Thymus (tissue), 11 donors: Measurements from ENCODE around the gene MAP1LC3B2. TPM values are rescaled to one million over a fixed set of nuclear protein-coding genes. Genes with fewer than 3 reads are reported as not detected.
"Not testable (repeated sequence)": the region's sequence is repeated elsewhere in the genome, so short reads cannot be mapped to it uniquely, and the experiment has no call there.

Source experiments
- DNase-seq, 9 donors: peaks; one replicate each; pipeline ENCODE4 v3.0.0-alpha.2; 2013; ENCODE audit warnings: low spot score in 9 of 9, low read depth in 6 of 9, missing footprints in 1 of 9
- H3K27ac ChIP-seq, 2 donors: one replicate each; pipeline ENCODE4 v1.5.1; 2013; ENCODE audit warnings: control low read depth in 1 of 2, low read depth in 1 of 2, low read length in 1 of 2, mild to moderate bottlenecking in 1 of 2, moderate library complexity in 1 of 2
- H3K27me3 ChIP-seq, 2 donors: one replicate each; pipeline ENCODE4 v1.5.1; 2013; ENCODE audit warnings: low read length in 1 of 2; ENCODE audit not compliant: control insufficient read depth in 2 of 2, insufficient read depth in 1 of 2
- H3K36me3 ChIP-seq, 2 donors: one replicate each; pipeline ENCODE4 v1.5.1; 2013; ENCODE audit warnings: low read length in 1 of 2, mild to moderate bottlenecking in 1 of 2, moderate library complexity in 1 of 2; ENCODE audit not compliant: control insufficient read depth in 2 of 2, insufficient read depth in 2 of 2
- H3K4me1 ChIP-seq, 2 donors: one replicate each; pipeline ENCODE4 v1.5.1; 2013; ENCODE audit warnings: low read length in 2 of 2; ENCODE audit not compliant: control insufficient read depth in 2 of 2, insufficient read depth in 2 of 2
- H3K4me3 ChIP-seq, 2 donors: one replicate each; pipeline ENCODE4 v1.5.1; 2013; ENCODE audit warnings: low read length in 2 of 2, control low read depth in 1 of 2, mild to moderate bottlenecking in 1 of 2
- H3K9me3 ChIP-seq, 2 donors: one replicate each; pipeline ENCODE4 v1.5.1; 2013; ENCODE audit warnings: low read length in 1 of 2, mild to moderate bottlenecking in 1 of 2; ENCODE audit not compliant: control insufficient read depth in 2 of 2, insufficient read depth in 1 of 2
- WGBS: extraction: QIAGEN DNeasy Blood & Tissue Kit; methylation state at CpG from one replicate; pipeline ENCODE4 v1.1.7; 2013; 5-methylcytosine and 5-hydroxymethylcytosine counted together
- polyA plus RNA-seq: library from polyadenylated mRNA; stranded (reverse); fragments of 200-250 nt; gene quantifications from one replicate; pipeline ENCODE4 v1.2.3, GENCODE V29; 2013
- total RNA-seq: library from RNA; stranded (reverse); fragments of 120-200 nt; gene quantifications from one replicate; pipeline ENCODE4 v1.2.4, GENCODE V29; 2013
- donor health status: healthy.

The MAP1LC3B2 gene
- total and polyA plus RNA-seq, 2 donors, result 2.0 to 6.5 TPM

DNA sequence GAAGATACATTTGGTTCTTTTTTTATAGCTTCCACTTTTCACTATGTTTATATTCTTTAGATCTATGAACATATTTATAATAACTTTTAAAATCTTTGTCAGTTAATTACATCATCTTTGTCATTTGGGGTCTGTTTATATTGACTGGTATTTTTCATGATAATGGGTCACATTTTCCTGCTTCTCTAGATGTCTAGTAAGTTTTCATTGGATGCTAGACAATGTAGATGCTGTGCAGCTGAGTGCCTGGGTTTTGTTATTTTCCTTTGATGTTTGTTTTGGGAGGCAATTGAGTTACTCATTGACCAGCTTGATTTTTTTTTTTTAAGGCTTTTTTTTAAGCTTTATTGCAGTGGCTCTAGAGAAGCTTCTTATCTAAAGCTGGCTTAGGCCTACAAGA is 4.9 kb downstream of the MAP1LC3B2 start:
- H3K27me3 ChIP-seq, result no peaks in the 10 kb centered on the region
- H3K36me3 ChIP-seq, result no peaks in the 10 kb centered on the region
- peaks cover 0 to 9% of the 10 kb centered on the region in 2 donors for H3K9me3 ChIP-seq
- peaks cover 7 to 27% of the 10 kb centered on the region in 2 donors for H3K4me1 ChIP-seq
- no peak overlapping the region for H3K27ac ChIP-seq
- no peak for DNase-seq
- no peak overlapping the region for H3K4me3 ChIP-seq

DNA sequence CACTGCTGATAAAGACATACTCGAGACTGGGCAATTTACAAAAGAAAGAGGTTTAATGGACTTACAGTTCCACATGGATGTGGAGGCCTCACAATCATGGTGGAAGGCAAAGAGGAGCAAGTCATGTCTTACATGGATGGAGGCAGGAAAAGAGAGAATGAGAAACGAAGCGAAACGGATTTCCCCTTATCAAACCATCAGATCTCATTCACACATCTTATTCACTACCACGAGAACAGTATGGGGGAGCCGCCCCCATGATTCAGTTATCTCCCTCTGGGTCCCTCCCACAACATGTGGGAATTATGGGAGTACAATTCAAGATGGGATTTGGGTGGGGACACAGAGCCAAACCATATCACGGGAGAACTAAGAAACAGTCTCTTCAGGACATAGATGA is 6.0 kb downstream of the MAP1LC3B2 start:
- H3K36me3 ChIP-seq, DNase-seq, H3K27me3 ChIP-seq, H3K27ac ChIP-seq, H3K4me3 ChIP-seq, H3K9me3 ChIP-seq: not testable (repeated sequence)
- WGBS, result 96% methylated on average over 7 of the region's 7 CpGs
- peaks cover 6 to 15% of the 10 kb centered on the region in 2 donors for H3K4me1 ChIP-seq

DNA sequence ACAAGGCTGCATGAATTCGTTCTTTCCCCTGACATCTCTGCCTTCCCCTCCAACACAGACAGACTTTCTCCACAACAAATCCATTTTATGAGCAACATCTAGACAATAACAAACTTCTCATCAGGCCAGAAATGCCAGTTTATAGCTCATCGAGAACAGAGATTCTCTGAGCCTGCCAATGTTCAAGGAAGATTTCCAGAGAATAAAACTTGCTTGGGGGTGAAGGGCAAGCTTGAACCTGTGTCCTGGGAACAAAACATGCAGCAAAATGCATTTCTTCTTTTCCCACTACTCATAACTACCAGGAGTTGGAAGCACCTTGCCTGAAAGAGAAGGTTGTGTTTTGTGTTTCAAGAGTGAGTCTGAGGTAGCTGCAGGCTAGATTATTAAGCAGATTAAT is 6.8 kb downstream of the MAP1LC3B2 start:
- no peak overlapping the region for H3K27ac ChIP-seq
- H3K4me3 ChIP-seq, result no peak overlapping the region
- WGBS, result over 99% methylated on average over 2 of the region's 2 CpGs
- H3K36me3 ChIP-seq, result no peaks in the 10 kb centered on the region
- peaks cover 0 to 8% of the 10 kb centered on the region in 2 donors for H3K4me1 ChIP-seq
- no peak for DNase-seq
- H3K27me3 ChIP-seq, result no peaks in the 10 kb centered on the region
- H3K9me3 ChIP-seq, result peaks cover 0 to 9% of the 10 kb centered on the region in 2 donors

DNA sequence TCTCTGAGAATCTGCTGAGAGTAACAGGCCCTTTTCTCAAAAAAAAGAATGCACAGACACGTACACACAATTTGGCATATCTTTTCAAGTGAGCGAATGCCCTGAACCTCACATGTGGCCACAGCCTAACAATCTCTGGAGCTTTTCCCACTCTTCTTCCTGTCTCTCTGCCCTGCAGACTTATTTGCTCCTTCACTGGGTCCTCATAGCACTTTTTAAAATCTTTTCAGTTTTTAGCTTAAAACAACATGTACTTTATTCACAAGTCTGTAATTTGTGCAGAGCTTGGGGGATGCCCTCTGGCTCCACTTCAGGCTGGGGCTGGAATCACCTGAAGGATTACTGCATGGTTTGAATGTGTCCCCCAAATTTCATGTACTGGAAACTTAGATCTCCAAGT is 9.0 kb downstream of the MAP1LC3B2 start:
- Histone ChIP-seq H3K27ac (no peak overlapping the region), H3K9me3 (peaks cover 0 to 5% of the 10 kb centered on the region in 2 donors), H3K4me1 (no peaks in the 10 kb centered on the region), H3K36me3 (no peaks in the 10 kb centered on the region), H3K27me3 (no peaks in the 10 kb centered on the region), H3K4me3 (no peak overlapping the region)
- 92% methylated on average over 2 of the region's 2 CpGs for WGBS
- DNase-seq, result no peak

DNA sequence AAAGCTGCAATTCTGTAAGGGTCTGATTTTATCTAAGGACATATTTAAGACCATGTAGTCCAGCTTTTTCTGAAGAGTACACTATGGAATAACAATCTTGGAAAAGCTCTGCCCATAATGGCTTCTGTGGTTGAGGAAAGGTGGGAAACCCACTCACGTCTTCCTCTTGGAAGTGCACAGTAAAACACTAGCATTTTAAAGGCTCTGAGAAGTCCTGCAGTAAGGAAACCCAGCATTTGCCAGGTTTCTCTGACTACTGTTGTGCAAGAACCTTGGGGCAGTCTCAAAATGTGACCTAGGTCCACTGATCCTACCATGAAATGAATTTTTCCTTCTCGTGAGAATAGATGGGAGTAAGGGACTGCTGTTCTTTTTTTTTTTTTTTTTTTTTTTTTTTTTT is 11.9 kb downstream of the MAP1LC3B2 start:
- Histone ChIP-seq H3K27ac (no peak overlapping the region), H3K9me3 (no peaks in the 10 kb centered on the region), H3K27me3 (no peaks in the 10 kb centered on the region), H3K36me3 (no peaks in the 10 kb centered on the region), H3K4me3 (no peak overlapping the region), H3K4me1 (no peaks in the 10 kb centered on the region)
- 98% methylated on average over 2 of the region's 2 CpGs for WGBS
- no peak for DNase-seq

DNA sequence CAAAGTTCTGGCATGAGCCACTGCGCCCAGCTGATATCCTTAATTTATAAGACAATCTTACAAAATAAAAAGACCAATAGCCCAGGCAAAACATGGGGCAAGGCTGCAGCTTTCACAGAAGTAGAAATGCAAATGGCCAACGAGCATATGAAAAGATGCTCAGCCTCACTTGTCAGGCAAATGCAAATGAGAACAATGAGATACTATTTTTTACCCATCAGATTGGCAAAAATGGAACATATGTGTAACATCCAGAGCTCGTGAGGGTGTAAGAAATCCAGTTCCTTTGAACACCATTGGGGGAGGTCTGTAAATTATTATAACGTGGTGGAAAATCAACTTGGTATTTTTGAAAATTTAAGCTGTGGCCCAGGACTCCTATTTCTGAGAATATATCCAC is 14.6 kb downstream of the MAP1LC3B2 start:
- Histone ChIP-seq H3K36me3 (no peaks in the 10 kb centered on the region), H3K27me3 (no peaks in the 10 kb centered on the region), H3K4me1 (no peaks in the 10 kb centered on the region), H3K4me3 (no peak overlapping the region), H3K27ac (no peak overlapping the region), H3K9me3 (no peaks in the 10 kb centered on the region)
- no peak for DNase-seq
- WGBS, result 96% methylated on average over 4 of the region's 4 CpGs

DNA sequence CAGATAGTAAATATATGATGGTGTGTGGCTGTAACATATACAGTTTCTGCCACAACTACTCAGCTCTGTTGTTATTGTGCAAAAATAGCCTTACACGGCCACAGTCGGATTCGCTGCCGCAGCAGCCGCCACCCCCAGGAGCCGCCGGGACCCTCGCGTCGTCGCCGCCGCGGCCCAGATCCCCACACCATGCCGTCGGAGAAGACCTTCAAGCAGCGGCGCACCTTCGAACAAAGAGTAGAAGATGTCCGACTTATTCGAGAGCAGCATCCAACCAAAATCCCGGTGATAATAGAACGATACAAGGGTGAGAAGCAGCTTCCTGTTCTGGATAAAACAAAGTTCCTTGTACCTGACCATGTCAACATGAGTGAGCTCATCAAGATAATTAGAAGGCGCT is 16.6 kb downstream of the MAP1LC3B2 start:
- not testable (repeated sequence) for H3K36me3 ChIP-seq, H3K27me3 ChIP-seq, H3K4me3 ChIP-seq, H3K27ac ChIP-seq, DNase-seq, H3K9me3 ChIP-seq, H3K4me1 ChIP-seq
- WGBS, result 97% methylated on average over 24 of the region's 24 CpGs

DNA sequence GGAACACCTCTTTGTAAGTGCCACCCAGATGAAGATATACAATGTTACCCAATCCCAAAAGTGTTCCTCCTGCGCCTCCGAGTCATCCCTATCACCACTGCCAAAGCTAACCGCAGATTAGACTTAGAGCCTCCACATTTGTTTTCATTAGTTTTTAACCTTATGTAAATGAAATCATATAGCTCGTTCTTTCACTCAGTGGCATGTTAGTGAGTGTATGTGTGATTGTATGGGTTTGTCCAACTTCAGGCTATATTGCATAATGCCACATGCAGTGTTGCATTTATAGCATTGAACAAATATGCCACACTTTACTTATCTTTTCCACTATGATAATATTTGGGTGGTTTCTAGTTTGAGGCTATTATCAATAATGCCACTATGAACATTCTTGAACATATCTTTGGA is 18.0 kb downstream of the MAP1LC3B2 start:
- H3K27me3 ChIP-seq, result no peaks in the 10 kb centered on the region
- H3K36me3 ChIP-seq, result no peaks in the 10 kb centered on the region
- peaks cover 0 to 4% of the 10 kb centered on the region in 2 donors for H3K4me1 ChIP-seq
- H3K27ac ChIP-seq, result no peak overlapping the region
- DNase-seq, result no peak
- no peak overlapping the region for H3K4me3 ChIP-seq
- WGBS, result 99% methylated on average over 4 of the region's 4 CpGs
- no peaks in the 10 kb centered on the region for H3K9me3 ChIP-seq

DNA sequence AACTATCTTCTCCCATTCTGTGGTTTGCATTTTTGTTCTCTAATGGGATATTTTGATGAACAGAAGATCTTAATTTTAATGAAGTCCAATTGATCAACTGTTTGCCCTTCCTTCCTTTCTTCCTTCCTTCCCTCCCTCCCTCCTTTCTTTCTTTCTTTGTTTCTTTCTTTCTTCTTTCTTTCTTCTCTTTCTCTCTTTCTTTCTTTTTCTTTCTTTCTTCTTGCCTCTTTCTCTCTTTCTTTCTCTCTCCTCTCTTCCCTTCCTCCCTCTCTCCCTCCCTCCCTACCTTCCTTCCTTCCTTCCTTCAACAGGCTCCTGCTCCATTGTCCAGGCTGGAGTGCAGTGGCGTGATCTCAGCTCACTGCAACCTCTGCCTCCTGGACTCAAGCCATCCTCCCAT is 18.9 kb downstream of the MAP1LC3B2 start:
- H3K27ac ChIP-seq, result no peak overlapping the region
- no peak for DNase-seq
- WGBS, result 100% methylated on average over 1 of the region's 1 CpG
- H3K4me1 ChIP-seq, result peaks cover 0 to 4% of the 10 kb centered on the region in 2 donors
- H3K9me3 ChIP-seq, result no peaks in the 10 kb centered on the region
- H3K27me3 ChIP-seq, result no peaks in the 10 kb centered on the region
- no peak overlapping the region for H3K4me3 ChIP-seq
- H3K36me3 ChIP-seq, result no peaks in the 10 kb centered on the region

DNA sequence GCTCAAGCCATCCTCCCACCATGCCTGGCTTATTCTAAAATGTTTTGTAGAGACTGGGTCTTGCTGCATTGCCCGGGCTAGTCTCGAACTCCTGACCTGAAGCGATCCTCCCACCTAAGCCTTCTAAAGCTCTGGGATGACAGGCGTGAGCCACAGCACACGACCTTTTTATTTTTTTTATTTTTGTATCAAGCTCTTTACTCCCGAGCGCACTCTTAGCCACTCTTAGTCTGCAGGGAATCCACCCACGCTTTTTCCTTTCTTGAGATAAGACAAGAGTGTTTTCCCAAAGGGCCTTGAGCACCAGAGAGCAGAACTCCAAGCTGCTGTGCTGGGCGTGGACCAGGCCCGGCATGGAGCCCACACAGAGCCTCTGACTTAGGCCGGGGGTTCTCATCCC is 23.4 kb downstream of the MAP1LC3B2 start:
- 96% methylated on average over 11 of the region's 11 CpGs for WGBS
- Histone ChIP-seq H3K4me1 (peaks cover 0 to 4% of the 10 kb centered on the region in 2 donors), H3K9me3 (peaks cover 1 to 16% of the 10 kb centered on the region in 2 donors), H3K27me3 (no peaks in the 10 kb centered on the region), H3K27ac (no peak overlapping the region), H3K4me3 (no peak overlapping the region), H3K36me3 (no peaks in the 10 kb centered on the region)
- no peak for DNase-seq
